Fibroblast of skin of right quadriceps (primary cell): ENCODE data around the gene MARCHF10.

Source experiments
- DNase-seq: peaks from one replicate; pipeline ENCODE4 v3.0.0-alpha.2; 2013

MARCHF10 gene

GRCh38 chr17:62674363-62674739, 133.8 kb downstream of the MARCHF10 start:
- DNase-seq: no peak

GRCh38 chr17:62673614-62674362, 134.3 kb downstream of the MARCHF10 start:
- no peak for DNase-seq

- DNase-seq: no peak
These were observed 135.2 kb downstream of the MARCHF10 start for GRCh38 chr17:62672957-62673356.

GRCh38 chr17:62671553-62671952, 136.6 kb downstream of the MARCHF10 start:
- DNase-seq: no peak

GRCh38 chr17:62670202-62670821, 137.8 kb downstream of the MARCHF10 start:
- no peak for DNase-seq

- no peak for DNase-seq
These were observed 139.9 kb downstream of the MARCHF10 start for GRCh38 chr17:62668091-62668804.

GRCh38 chr17:62666801-62667591, 141.1 kb downstream of the MARCHF10 start:
- DNase-seq: no peak

- DNase-seq: no peak
These were observed 141.9 kb downstream of the MARCHF10 start for GRCh38 chr17:62666061-62666800.

GRCh38 chr17:62665599-62665998, 142.5 kb downstream of the MARCHF10 start:
- DNase-seq: no peak

GRCh38 chr17:62664336-62665120, 143.6 kb downstream of the MARCHF10 start:
- DNase-seq: no peak

GRCh38 chr17:62663304-62663703, 144.8 kb downstream of the MARCHF10 start:
- DNase-seq: no peak

GRCh38 chr17:62662855-62663254, 145.3 kb downstream of the MARCHF10 start:
- no peak for DNase-seq

- DNase-seq: no peak
These were observed 146.8 kb downstream of the MARCHF10 start for GRCh38 chr17:62661337-62661736.

- no peak for DNase-seq
These were observed 147.4 kb downstream of the MARCHF10 start for GRCh38 chr17:62660629-62661118.

- DNase-seq: no peak
These were observed 149.8 kb downstream of the MARCHF10 start for GRCh38 chr17:62658136-62658920.

- no peak for DNase-seq
These were observed 150.4 kb downstream of the MARCHF10 start for GRCh38 chr17:62657690-62658089.

GRCh38 chr17:62657145-62657665, 150.9 kb downstream of the MARCHF10 start:
- no peak for DNase-seq

- no peak for DNase-seq
These were observed 151.7 kb downstream of the MARCHF10 start for GRCh38 chr17:62656446-62656845.

GRCh38 chr17:62655656-62656055, 152.5 kb downstream of the MARCHF10 start:
- DNase-seq: no peak
